Naive thymus-derived CD8-positive, alpha-beta T cell (primary cell): ENCODE measurements around the gene RFX6. TPM values are rescaled to one million over a fixed set of nuclear protein-coding genes. Genes with fewer than 3 reads are reported as not detected.

Experiments
- ATAC-seq, 2 donors: fragments of 150-1000 bp; cut with Tn5 transposase in 1 of 2; sonication (Bioruptor Pico), chemical (Tn5 transposase) in 1 of 2; 1 replicate in 1 of 2; 2 replicates in 1 of 2; pipeline ENCODE4 v1.10.0; 2021; ENCODE audit warnings: mild to moderate bottlenecking in 2 of 2, moderate library complexity in 2 of 2
- POLR2A ChIA-PET: fragments of 350-600 bp; sonication (Branson Sonifier 250); formaldehyde crosslinking; loops from one replicate; lab custom pipeline; 2021; ENCODE audit warnings: antibody characterized with exemption; lab: Charles Lee
- DNase-seq, 10 donors: peaks; one replicate each; pipeline versions ENCODE4 v3.0.0 to v3.0.0-alpha.2; 2020 to 2022
- H3K27ac Mint-ChIP-seq, 10 donors: one replicate each; pipeline ENCODE4 v1.8.0; 2020 to 2022; ENCODE audit warnings: mild to moderate bottlenecking in 10 of 10, mixed read lengths in 10 of 10, moderate library complexity in 4 of 10, inconsistent platforms in 1 of 10
- H3K27me3 Mint-ChIP-seq, 5 donors: one replicate each; pipeline ENCODE4 v1.8.0; 2021 to 2022; ENCODE audit warnings: mixed read lengths in 5 of 5
- H3K36me3 Mint-ChIP-seq, 3 donors: one replicate each; pipeline ENCODE4 v1.8.0; 2020 to 2022; ENCODE audit warnings: mixed read lengths in 3 of 3, mild to moderate bottlenecking in 2 of 3, inconsistent platforms in 1 of 3
- H3K4me1 Mint-ChIP-seq, 4 donors: one replicate each; pipeline ENCODE4 v1.8.0; 2021 to 2022; ENCODE audit warnings: mixed read lengths in 4 of 4
- H3K4me3 Mint-ChIP-seq, 10 donors: one replicate each; pipeline ENCODE4 v1.8.0; 2020 to 2022; ENCODE audit warnings: mild to moderate bottlenecking in 10 of 10, mixed read lengths in 10 of 10, moderate library complexity in 6 of 10, inconsistent platforms in 1 of 10
- H3K9me3 Mint-ChIP-seq, 9 donors: one replicate each; pipeline ENCODE4 v1.8.0; 2020 to 2022; ENCODE audit warnings: mixed read lengths in 9 of 9, mild to moderate bottlenecking in 3 of 9, inconsistent platforms in 1 of 9, moderate library complexity in 1 of 9
- polyA plus RNA-seq, 3 donors: library from polyadenylated mRNA; unstranded; fragments of 300-500 nt; fragmentation: Illumina TruSeq; gene quantifications; one replicate each; pipeline ENCODE4 v1.2.3, GENCODE V29; 2021
- total RNA-seq, 8 experiments: library from RNA in 2 of 8; stranded (reverse) in 2 of 8; gene quantifications; one replicate each; pipeline ENCODE4 v1.2.3 and lab custom pipeline; 2021 to 2026

RFX6 gene
- total and polyA plus RNA-seq, 5 experiments from 2014 or later: not detected

GRCh38 chr6:116876107-116876506 lies 935 bp upstream of the RFX6 start:
- DNase-seq (no peak), ATAC-seq (no peak)
- no peak overlapping the region for H3K27ac Mint-ChIP-seq
- H3K9me3 Mint-ChIP-seq: peaks cover 0 to 15% (median 0%) of the 10 kb centered on the region in 9 donors
- peaks cover 17 to 69% (median 35%) of the 10 kb centered on the region in 5 donors for H3K27me3 Mint-ChIP-seq
- H3K4me3 Mint-ChIP-seq: peak overlapping the region in 9 of 10 donors; percentile 4 to 82 (median 41)
- POLR2A ChIA-PET: no interaction called here
- H3K36me3 Mint-ChIP-seq: peaks cover 0 to 9% (median 4%) of the 10 kb centered on the region in 3 donors
- peaks cover 3 to 20% (median 13%) of the 10 kb centered on the region in 4 donors for H3K4me1 Mint-ChIP-seq

GRCh38 chr6:116877743-116878142 lies 701 bp downstream of the RFX6 start:
- peak in 1 of 10 donors; percentile 1 for DNase-seq
- Mint-ChIP-seq H3K36me3 (peaks cover 0 to 4% (median 4%) of the 10 kb centered on the region in 3 donors), H3K4me3 (peak overlapping the region in 4 of 10 donors; percentile 7 to 76 (median 38)), H3K9me3 (peaks cover 0 to 9% (median 0%) of the 10 kb centered on the region in 9 donors), H3K4me1 (peaks cover 3 to 20% (median 13%) of the 10 kb centered on the region in 4 donors), H3K27ac (no peak overlapping the region), H3K27me3 (peaks cover 14 to 52% (median 26%) of the 10 kb centered on the region in 5 donors)
- peak in 1 of 2 donors; percentile 35 for ATAC-seq
- POLR2A ChIA-PET: no interaction called here

GRCh38 chr6:116881236-116881635 lies 4.2 kb downstream of the RFX6 start:
- H3K36me3 Mint-ChIP-seq: peaks cover 0 to 2% (median 1%) of the 10 kb centered on the region in 3 donors
- no peak overlapping the region for H3K27ac Mint-ChIP-seq
- H3K27me3 Mint-ChIP-seq: peaks cover 6 to 24% (median 14%) of the 10 kb centered on the region in 5 donors
- ATAC-seq (no peak), DNase-seq (no peak)
- H3K4me1 Mint-ChIP-seq: peaks cover 3 to 15% (median 10%) of the 10 kb centered on the region in 4 donors
- no peaks in the 10 kb centered on the region for H3K9me3 Mint-ChIP-seq
- POLR2A ChIA-PET: no interaction called here
- H3K4me3 Mint-ChIP-seq: no peak overlapping the region

GRCh38 chr6:116883005-116883404 lies 6.0 kb downstream of the RFX6 start:
- H3K9me3 Mint-ChIP-seq: no peaks in the 10 kb centered on the region
- ATAC-seq: no peak
- no peaks in the 10 kb centered on the region for H3K4me1 Mint-ChIP-seq

GRCh38 chr6:116884530-116884929 lies 7.5 kb downstream of the RFX6 start:
- Mint-ChIP-seq H3K27ac (no peak overlapping the region), H3K27me3 (peaks cover 0 to 7% (median 4%) of the 10 kb centered on the region in 5 donors), H3K9me3 (no peaks in the 10 kb centered on the region), H3K4me3 (no peak overlapping the region), H3K36me3 (no peaks in the 10 kb centered on the region), H3K4me1 (no peaks in the 10 kb centered on the region)
- ATAC-seq (no peak), DNase-seq (no peak)
- POLR2A ChIA-PET: no interaction called here

More at GRCh38 chr6:116883005-116883404, 6.0 kb downstream of the RFX6 start:
- no peak for DNase-seq
- Mint-ChIP-seq H3K27me3 (peaks cover 0 to 9% (median 6%) of the 10 kb centered on the region in 5 donors), H3K4me3 (no peak overlapping the region), H3K27ac (no peak overlapping the region), H3K36me3 (no peaks in the 10 kb centered on the region)
- POLR2A ChIA-PET: no interaction called here

GRCh38 chr6:116887168-116887567 lies 10.1 kb downstream of the RFX6 start:
- Mint-ChIP-seq H3K9me3 (no peaks in the 10 kb centered on the region), H3K36me3 (no peaks in the 10 kb centered on the region), H3K27ac (no peak overlapping the region), H3K4me3 (no peak overlapping the region), H3K27me3 (peaks cover 0 to 7% (median 0%) of the 10 kb centered on the region in 5 donors), H3K4me1 (no peaks in the 10 kb centered on the region)
- DNase-seq (no peak), ATAC-seq (no peak)
- POLR2A ChIA-PET: no interaction called here

GRCh38 chr6:116887894-116888293 lies 10.9 kb downstream of the RFX6 start:
- Mint-ChIP-seq H3K36me3 (no peaks in the 10 kb centered on the region), H3K27ac (no peak overlapping the region)
- ATAC-seq: no peak

GRCh38 chr6:116888732-116889360 lies 11.8 kb downstream of the RFX6 start:
- ATAC-seq (no peak), DNase-seq (no peak)
- no peaks in the 10 kb centered on the region for H3K4me1 Mint-ChIP-seq
- POLR2A ChIA-PET: no interaction called here
- H3K9me3 Mint-ChIP-seq: no peaks in the 10 kb centered on the region
- H3K27ac Mint-ChIP-seq: no peak overlapping the region
- H3K36me3 Mint-ChIP-seq: no peaks in the 10 kb centered on the region
- no peak overlapping the region for H3K4me3 Mint-ChIP-seq
- H3K27me3 Mint-ChIP-seq: peaks cover 0 to 6% (median 0%) of the 10 kb centered on the region in 5 donors

More at GRCh38 chr6:116887894-116888293, 10.9 kb downstream of the RFX6 start:
- Mint-ChIP-seq H3K4me3 (no peak overlapping the region), H3K27me3 (peaks cover 0 to 7% (median 0%) of the 10 kb centered on the region in 5 donors), H3K9me3 (no peaks in the 10 kb centered on the region), H3K4me1 (no peaks in the 10 kb centered on the region)
- no peak for DNase-seq
- POLR2A ChIA-PET: no interaction called here

GRCh38 chr6:116894669-116895068 lies 17.6 kb downstream of the RFX6 start:
- H3K4me1 Mint-ChIP-seq: no peaks in the 10 kb centered on the region
- H3K27ac Mint-ChIP-seq: no peak overlapping the region
- no peaks in the 10 kb centered on the region for H3K36me3 Mint-ChIP-seq
- ATAC-seq: no peak
- peaks cover 0 to 14% (median 0%) of the 10 kb centered on the region in 9 donors for H3K9me3 Mint-ChIP-seq
- H3K27me3 Mint-ChIP-seq: peaks cover 0 to 17% (median 0%) of the 10 kb centered on the region in 5 donors
- H3K4me3 Mint-ChIP-seq: no peak overlapping the region
- POLR2A ChIA-PET: no interaction called here
- no peak for DNase-seq

- no peak for ATAC-seq
- no peaks in the 10 kb centered on the region for H3K4me1 Mint-ChIP-seq
- POLR2A ChIA-PET: no interaction called here
- H3K27me3 Mint-ChIP-seq: peaks cover 0 to 17% (median 0%) of the 10 kb centered on the region in 5 donors
- no peaks in the 10 kb centered on the region for H3K36me3 Mint-ChIP-seq
- no peak overlapping the region for H3K27ac Mint-ChIP-seq
- H3K4me3 Mint-ChIP-seq: no peak overlapping the region
- peaks cover 0 to 14% (median 0%) of the 10 kb centered on the region in 9 donors for H3K9me3 Mint-ChIP-seq
- DNase-seq: no peak
Measured at GRCh38 chr6:116895935-116896334, 18.9 kb downstream of the RFX6 start.

GRCh38 chr6:116902634-116903033 lies 25.6 kb downstream of the RFX6 start:
- Mint-ChIP-seq H3K27me3 (peaks cover 0 to 8% (median 0%) of the 10 kb centered on the region in 5 donors), H3K9me3 (peaks cover 0 to 34% (median 17%) of the 10 kb centered on the region in 9 donors), H3K27ac (no peak overlapping the region), H3K4me3 (no peak overlapping the region), H3K4me1 (no peaks in the 10 kb centered on the region), H3K36me3 (peaks cover 0 to 5% (median 0%) of the 10 kb centered on the region in 3 donors)
- no peak for DNase-seq
- ATAC-seq: no peak
- POLR2A ChIA-PET: no interaction called here

- no peak for DNase-seq
- no peaks in the 10 kb centered on the region for H3K27me3 Mint-ChIP-seq
- H3K4me1 Mint-ChIP-seq: no peaks in the 10 kb centered on the region
- no peak for ATAC-seq
- H3K27ac Mint-ChIP-seq: no peak overlapping the region
- no peaks in the 10 kb centered on the region for H3K36me3 Mint-ChIP-seq
- no peak overlapping the region for H3K4me3 Mint-ChIP-seq
- POLR2A ChIA-PET: no interaction called here
- H3K9me3 Mint-ChIP-seq: no peaks in the 10 kb centered on the region
Measured at GRCh38 chr6:116922853-116923548, 46.0 kb downstream of the RFX6 start.

GRCh38 chr6:116924245-116924644 lies 47.2 kb downstream of the RFX6 start:
- Mint-ChIP-seq H3K9me3 (no peaks in the 10 kb centered on the region), H3K36me3 (no peaks in the 10 kb centered on the region), H3K4me3 (no peak overlapping the region), H3K27me3 (no peaks in the 10 kb centered on the region), H3K27ac (no peak overlapping the region), H3K4me1 (no peaks in the 10 kb centered on the region)
- no peak for ATAC-seq
- POLR2A ChIA-PET: no interaction called here
- DNase-seq: no peak
